Gastrocnemius medialis (tissue), 4 donors: ENCODE data around the gene KRT80.

Source experiments
- CTCF ChIP-seq, 5 experiments: fragments of 450-650 bp in 3 of 5; fragments of 200-600 bp in 2 of 5; sonication (generic) in 2 of 5; IDR thresholded peaks in 4 of 5; conservative IDR thresholded peaks in 1 of 5; 1 replicate in 4 of 5; 2 replicates in 1 of 5; pipeline ENCODE4 v1.5.1; 2016 to 2019; ENCODE audit warnings: antibody characterized with exemption in 5 of 5, mild to moderate bottlenecking in 3 of 5, moderate library complexity in 3 of 5
- POLR2A ChIP-seq, 2 donors: fragments of 450-650 bp; IDR thresholded peaks; one replicate each; pipeline ENCODE4 v1.6.1; 2017; ENCODE audit warnings: antibody characterized with exemption in 2 of 2, mild to moderate bottlenecking in 2 of 2, moderate library complexity in 2 of 2

- TF ChIP-seq CTCF (IDR thresholded peaks at IDR 0.05 in 4 of 5, conservative IDR thresholded peaks at IDR 0.05 in 1 of 5) (no peak), POLR2A (IDR thresholded peaks at IDR 0.05) (no peak)
Observed at GRCh38 chr12:52216100-52216499, 24.3 kb upstream of the KRT80 start.
